Measurements from ENCODE around the gene KANK2.

KANK2 gene

GRCh38 chr19:11224429-11224828 is 27.1 kb upstream of the KANK2 start:
- no peak overlapping the region for H3K4me2 ChIP-seq (ENCODE audit: low read length)

DNA sequence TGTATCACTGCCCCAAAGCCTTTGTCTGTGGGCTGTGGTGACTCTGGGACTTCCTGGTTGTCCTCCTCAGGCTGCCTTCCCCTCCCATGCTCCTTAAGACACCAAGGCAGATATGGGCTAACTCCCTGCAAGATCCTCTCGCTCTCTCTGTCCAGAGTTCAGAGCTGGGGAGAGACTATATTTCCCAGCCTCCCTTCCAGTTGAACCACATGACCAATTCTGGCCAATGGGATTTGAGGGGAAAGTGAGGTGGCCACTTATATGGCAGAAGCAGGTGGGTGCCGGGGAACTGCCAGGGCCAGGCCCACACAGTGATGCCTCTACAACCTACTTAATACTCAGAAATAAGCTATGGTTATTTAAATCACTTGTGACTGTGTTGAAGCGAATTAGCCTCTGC is 25.9 kb upstream of the KANK2 start:
- no peaks in the 10 kb centered on the region for H3K9me2 ChIP-seq (replicated peaks; ENCODE audit: control insufficient read depth, low read length)

More at GRCh38 chr19:11224429-11224828, 27.1 kb upstream of the KANK2 start:
- Histone ChIP-seq H3K9me2 (replicated peaks; ENCODE audit: control insufficient read depth, low read length) (no peaks in the 10 kb centered on the region), H3K4me1 (ENCODE audit: control insufficient read depth, low read length) (peaks cover 4% of the 10 kb centered on the region; the same call in 1 of the 2 replicates), H3K79me2 (ENCODE audit: control insufficient read depth, low read length) (no peaks in the 10 kb centered on the region), H3K9me3 (ENCODE audit: control insufficient read depth, insufficient read depth, low read length) (no peaks in the 10 kb centered on the region), H3K27me3 (ENCODE audit: control insufficient read depth, low read length) (no peaks in the 10 kb centered on the region), H4K20me1 (ENCODE audit: control insufficient read depth, insufficient read depth, low read depth, low read length) (no peaks in the 10 kb centered on the region), H3K36me3 (ENCODE audit: control insufficient read depth, low read length) (peaks cover 8% of the 10 kb centered on the region), H3K4me3 (ENCODE audit: low read length) (no peak overlapping the region), H3K27ac (ENCODE audit: low read depth, low read length) (no peak overlapping the region), H3F3A (ENCODE audit: control insufficient read depth, insufficient read depth) (no peaks in the 10 kb centered on the region)
- TF ChIP-seq CTCF (IDR thresholded peaks at IDR 0.05; ENCODE audit: low read depth, low read length, poor library complexity, severe bottlenecking) = no peak
- no peak for TF ChIP-seq EZH2phosphoT487 (IDR thresholded peaks at IDR 0.05; ENCODE audit: borderline replicate concordance, low read length)

GRCh38 chr19:11221082-11221598 is 23.8 kb upstream of the KANK2 start:
- H3K27me3 ChIP-seq (ENCODE audit: control insufficient read depth, low read length) = no peaks in the 10 kb centered on the region
- H3K79me2 ChIP-seq (ENCODE audit: control insufficient read depth, low read length) = no peaks in the 10 kb centered on the region
- no peak overlapping the region for H3K4me3 ChIP-seq (ENCODE audit: low read length)
- H3F3A ChIP-seq (ENCODE audit: control insufficient read depth, insufficient read depth) = no peaks in the 10 kb centered on the region
- no peaks in the 10 kb centered on the region for H4K20me1 ChIP-seq (ENCODE audit: control insufficient read depth, insufficient read depth, low read depth, low read length)
- H3K27ac ChIP-seq (ENCODE audit: low read depth, low read length) = no peak overlapping the region
- H3K36me3 ChIP-seq (ENCODE audit: control insufficient read depth, low read length) = peaks cover 4% of the 10 kb centered on the region
- H3K9me2 ChIP-seq (replicated peaks; ENCODE audit: control insufficient read depth, low read length) = no peaks in the 10 kb centered on the region
- no peak overlapping the region for H3K4me2 ChIP-seq (ENCODE audit: low read length)
- no peaks in the 10 kb centered on the region for H3K4me1 ChIP-seq (ENCODE audit: control insufficient read depth, low read length)
- no peaks in the 10 kb centered on the region for H3K9me3 ChIP-seq (ENCODE audit: control insufficient read depth, insufficient read depth, low read length)
- TF ChIP-seq CTCF (IDR thresholded peaks at IDR 0.05; ENCODE audit: low read depth, low read length, poor library complexity, severe bottlenecking) (no peak), EZH2phosphoT487 (IDR thresholded peaks at IDR 0.05; ENCODE audit: borderline replicate concordance, low read length) (no peak)

More for the DNA sequence above, 25.9 kb upstream of the KANK2 start:
- no peaks in the 10 kb centered on the region for H3K79me2 ChIP-seq (ENCODE audit: control insufficient read depth, low read length)
- no peak overlapping the region for H3K4me2 ChIP-seq (ENCODE audit: low read length)
- no peak overlapping the region for H3K4me3 ChIP-seq (ENCODE audit: low read length)
- H3K9me3 ChIP-seq (ENCODE audit: control insufficient read depth, insufficient read depth, low read length) = no peaks in the 10 kb centered on the region
- peaks cover 4% of the 10 kb centered on the region; the same call in 1 of the 2 replicates for H3K4me1 ChIP-seq (ENCODE audit: control insufficient read depth, low read length)
- peaks cover 8% of the 10 kb centered on the region for H3K36me3 ChIP-seq (ENCODE audit: control insufficient read depth, low read length)
- no peaks in the 10 kb centered on the region for H3K27me3 ChIP-seq (ENCODE audit: control insufficient read depth, low read length)
- no peaks in the 10 kb centered on the region for H4K20me1 ChIP-seq (ENCODE audit: control insufficient read depth, insufficient read depth, low read depth, low read length)
- TF ChIP-seq EZH2phosphoT487 (IDR thresholded peaks at IDR 0.05; ENCODE audit: borderline replicate concordance, low read length) (no peak), CTCF (IDR thresholded peaks at IDR 0.05; ENCODE audit: low read depth, low read length, poor library complexity, severe bottlenecking) (no peak)
- no peak overlapping the region for H3K27ac ChIP-seq (ENCODE audit: low read depth, low read length)
- no peaks in the 10 kb centered on the region for H3F3A ChIP-seq (ENCODE audit: control insufficient read depth, insufficient read depth)
